Measurements from ENCODE around the gene COX6B1.

The COX6B1 gene

DNA sequence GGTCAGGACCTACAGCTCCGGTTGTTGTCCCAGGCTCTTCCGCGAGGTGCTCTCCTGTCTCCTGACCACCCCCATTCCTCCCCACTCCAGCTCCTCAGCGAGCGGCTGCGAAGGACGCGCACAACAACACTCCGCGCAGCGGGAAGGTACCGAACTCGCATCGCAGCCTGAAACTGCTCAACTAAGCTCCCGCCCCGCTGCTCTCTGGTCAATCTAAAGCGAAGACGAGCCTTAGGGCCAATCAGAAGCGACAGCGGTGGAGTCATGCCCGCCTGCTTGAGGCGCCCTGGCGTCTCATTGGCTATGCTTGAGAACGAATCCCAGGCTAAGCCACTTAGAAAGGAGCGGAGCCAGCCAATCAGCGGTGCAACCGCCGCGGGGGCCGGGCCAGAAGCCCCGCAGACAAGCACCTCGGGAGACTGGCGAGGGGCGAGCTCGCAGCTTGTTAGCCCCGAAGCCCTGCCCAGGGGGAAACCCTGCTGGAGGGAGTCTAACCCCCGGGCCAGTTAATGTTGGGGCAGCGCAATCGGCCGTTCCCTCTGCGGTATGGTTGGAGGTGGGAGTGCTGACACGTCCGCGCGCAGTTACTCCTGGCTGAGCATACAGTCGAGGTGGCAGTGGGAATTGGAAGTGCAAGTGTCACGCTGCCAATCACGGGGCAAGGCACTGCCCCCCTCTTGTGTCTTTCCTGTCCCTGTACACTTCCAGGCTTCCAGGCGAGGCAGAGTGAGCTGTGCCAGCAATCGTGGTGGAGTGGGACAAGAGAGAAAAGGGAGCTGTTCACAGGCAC, 54.3 kb downstream of the COX6B1 start:
- no peak overlapping the region for H3K27ac ChIP-seq (ENCODE audit: low read length)
- H3K4me3 ChIP-seq (ENCODE audit: low read length): peak overlapping the region; percentile 70

GRCh38 chr19:35703343-35703742, 55.2 kb downstream of the COX6B1 start:
- Histone ChIP-seq H3K9ac (ENCODE audit: low read length) (no peak overlapping the region), H3K27ac (ENCODE audit: low read length) (no peak overlapping the region)

More for the DNA sequence above, 54.3 kb downstream of the COX6B1 start:
- H3K27me3 ChIP-seq (ENCODE audit: control insufficient read depth, insufficient read depth, low read length): peaks cover 30% of the 10 kb centered on the region
- no peaks in the 10 kb centered on the region for H3K9me3 ChIP-seq (ENCODE audit: control insufficient read depth, low read depth, low read length)
- no peaks in the 10 kb centered on the region for H3K4me1 ChIP-seq (ENCODE audit: control insufficient read depth, low read depth, low read length)
- no peak overlapping the region for H3K9ac ChIP-seq (ENCODE audit: low read length)
- no peaks in the 10 kb centered on the region for H3K36me3 ChIP-seq (ENCODE audit: control insufficient read depth, low read depth, low read length)

GRCh38 chr19:35704218-35704617, 56.1 kb downstream of the COX6B1 start, which contains the start of gene ZBTB32:
TSS of gene ZBTB32 (plus strand) at chr19:35704558. CDS start at chr19:35714627, 10,069 bp downstream.
- Histone ChIP-seq H3K27ac (ENCODE audit: low read length) (no peak within 1 kb of the TSS), H3K9ac (ENCODE audit: low read length) (no peak within 1 kb of the TSS), H3K4me3 (ENCODE audit: low read length) (no peak within 1 kb of the TSS), H3K27me3 (ENCODE audit: control insufficient read depth, insufficient read depth, low read length) (peaks cover 30% of the 10 kb centered on the region), H3K4me1 (ENCODE audit: control insufficient read depth, low read depth, low read length) (no peaks in the 10 kb centered on the region), H3K36me3 (ENCODE audit: control insufficient read depth, low read depth, low read length) (no peaks in the 10 kb centered on the region), H3K9me3 (ENCODE audit: control insufficient read depth, low read depth, low read length) (no peaks in the 10 kb centered on the region)

More at GRCh38 chr19:35703343-35703742, 55.2 kb downstream of the COX6B1 start:
- Histone ChIP-seq H3K36me3 (ENCODE audit: control insufficient read depth, low read depth, low read length) (no peaks in the 10 kb centered on the region), H3K27me3 (ENCODE audit: control insufficient read depth, insufficient read depth, low read length) (peaks cover 30% of the 10 kb centered on the region), H3K9me3 (ENCODE audit: control insufficient read depth, low read depth, low read length) (no peaks in the 10 kb centered on the region), H3K4me3 (ENCODE audit: low read length) (no peak overlapping the region), H3K4me1 (ENCODE audit: control insufficient read depth, low read depth, low read length) (no peaks in the 10 kb centered on the region)

All from iPS-18a (cell line).